Gastroesophageal sphincter (tissue), 3 donors: Measurements from ENCODE around the gene RSU1.

ENCODE experiments used
- CTCF ChIP-seq, 4 experiments: fragments of 200-600 bp in 2 of 4; fragments of 450-650 bp in 2 of 4; sonication (generic) in 1 of 4; IDR thresholded peaks; one replicate each; pipeline ENCODE4 v1.5.1; 2017 to 2019; ENCODE audit warnings: antibody characterized with exemption in 4 of 4, mild to moderate bottlenecking in 2 of 4, moderate library complexity in 2 of 4
- POLR2A ChIP-seq, 2 donors: fragments of 450-650 bp; IDR thresholded peaks; one replicate each; pipeline ENCODE4 v1.6.1; 2017; ENCODE audit warnings: antibody characterized with exemption in 2 of 2, mild to moderate bottlenecking in 2 of 2, moderate library complexity in 1 of 2

- TF ChIP-seq POLR2A (IDR thresholded peaks at IDR 0.05), result no peak
- TF ChIP-seq CTCF (IDR thresholded peaks at IDR 0.05), result no peak
Measured at GRCh38 chr10:16748749-16749148, 68.5 kb downstream of the RSU1 start.
